Lower leg skin (tissue), 4 donors: Measurements from ENCODE around the gene ZNF367. TPM values are rescaled to one million over a fixed set of nuclear protein-coding genes. Genes with fewer than 3 reads are reported as not detected.
"Not testable (repeated sequence)": the region's sequence is repeated elsewhere in the genome, so short reads cannot be mapped to it uniquely, and the experiment has no call there.

Source experiments
- DNase-seq, 2 donors: peaks; one replicate each; pipeline ENCODE4 v3.0.0-alpha.2; 2019; ENCODE audit warnings: low spot score in 2 of 2
- H3K4me3 ChIP-seq: fragments of 200-600 bp; sonication (generic); 2 replicates; pipeline ENCODE4 v1.5.1; 2017; ENCODE audit warnings: mild to moderate bottlenecking, low read depth; ENCODE audit not compliant: poor library complexity, severe bottlenecking
- POLR2A ChIP-seq, 2 donors: fragments of 450-650 bp; IDR thresholded peaks; one replicate each; pipeline ENCODE4 v1.6.1; 2016 to 2017; ENCODE audit warnings: antibody characterized with exemption in 2 of 2, mild to moderate bottlenecking in 1 of 2, moderate library complexity in 1 of 2
- WGBS, 2 donors: methylation state at CpG; one replicate each; pipeline ENCODE4 v1.1.5; 2018; 5-methylcytosine and 5-hydroxymethylcytosine counted together
- intact Hi-C: fragments of 100-400 bp; cut with DNase I; formaldehyde crosslinking; loops from one replicate; pipeline ENCODE4 v1.15.0; 2023; ENCODE audit warnings: low total_unique reads
- total RNA-seq, 4 donors: library from RNA; depleted of rRNA; stranded (reverse); fragments of >200 nt; gene quantifications; one replicate each; pipeline ENCODE4 v1.1.0, GENCODE V29; 2016
- TF ChIP-seq, protein P1 (sequence below), 3 donors: fragments of 450-650 bp; IDR thresholded peaks; one replicate each; pipeline ENCODE4 v1.5.1; 2016; ENCODE audit warnings: antibody characterized with exemption in 3 of 3, mild to moderate bottlenecking in 3 of 3, moderate library complexity in 2 of 3

ZNF367 gene
- total RNA-seq, 4 donors from 2014 or later = 0.93 to 3.0 (median 1.8) TPM

DNA sequence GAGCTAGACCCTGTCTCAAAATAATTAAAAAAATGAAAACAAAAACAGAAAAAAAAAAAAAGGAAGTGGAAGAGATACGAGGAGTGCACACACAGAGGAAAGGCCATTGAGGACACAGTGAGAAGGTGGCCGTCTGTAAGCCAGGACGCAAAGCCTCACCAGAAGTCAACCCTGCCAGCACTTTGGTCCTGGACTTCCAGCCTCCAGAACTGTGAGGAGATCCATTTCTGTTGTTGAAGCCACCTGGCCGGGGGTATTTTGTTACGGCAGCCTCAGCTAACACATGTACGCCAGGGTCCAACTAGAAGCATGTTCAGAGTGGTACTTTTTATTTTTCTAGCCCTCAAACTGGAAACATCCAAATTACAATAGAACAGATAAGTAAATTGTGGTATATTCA, 56.5 kb downstream of the ZNF367 start:
- DNase-seq = peak in 1 of 2 donors; percentile 29
- intact Hi-C loops = no loop called here
- no peak overlapping the region for H3K4me3 ChIP-seq
- WGBS, 2 donors = 94 to 98% methylated on average over 6 of the region's 6 CpGs
- TF ChIP-seq POLR2A (IDR thresholded peaks at IDR 0.05) = no peak

DNA sequence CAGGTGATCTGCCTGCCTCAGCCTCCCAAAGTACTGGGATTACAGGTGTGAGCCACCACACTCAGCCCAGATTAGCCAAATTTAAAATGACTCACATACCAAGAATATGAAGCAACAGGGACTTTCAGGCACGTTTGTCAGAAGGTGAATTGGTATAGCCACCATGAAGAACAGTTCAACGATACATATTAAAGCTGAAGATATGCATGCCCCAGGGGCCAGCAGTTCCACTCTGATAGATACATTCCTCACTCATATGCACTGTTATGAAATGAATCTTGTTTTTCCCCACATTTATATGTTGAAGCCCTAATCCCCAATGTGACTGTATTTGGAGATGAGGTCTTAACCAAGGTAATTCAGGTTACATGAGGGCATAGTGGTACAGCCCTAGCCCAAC, 57.2 kb downstream of the ZNF367 start:
- 70 to 73% methylated on average over 2 of the region's 2 CpGs for WGBS, 2 donors

DNA sequence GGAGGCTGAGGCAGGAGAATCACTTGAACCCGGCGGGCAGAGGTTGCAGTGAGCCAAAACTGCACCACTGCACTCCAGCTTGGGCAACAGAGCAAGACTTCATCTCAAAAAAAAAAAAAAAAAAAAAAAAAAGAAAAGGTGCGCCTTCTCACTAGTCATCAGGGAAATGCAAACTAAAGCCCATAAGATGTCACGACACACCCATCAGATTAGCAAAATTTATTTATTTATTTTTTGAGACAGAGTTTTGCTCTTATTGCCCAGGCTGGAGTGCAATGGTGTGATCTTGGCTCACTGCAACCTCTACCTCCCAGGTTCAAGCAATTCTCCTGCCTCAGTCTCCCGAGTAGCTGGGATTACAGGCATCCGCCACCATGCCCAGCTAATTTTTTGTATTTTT, 57.6 kb downstream of the ZNF367 start:
- H3K4me3 ChIP-seq, intact Hi-C loops: not testable (repeated sequence)
- DNase-seq = peak in 1 of 2 donors; percentile 7
- 96 to 97% methylated on average over 6 of the region's 6 CpGs for WGBS, 2 donors

More for the DNA sequence above, 57.2 kb downstream of the ZNF367 start:
- H3K4me3 ChIP-seq = no peak overlapping the region
- intact Hi-C loops = no loop called here
- no peak for DNase-seq
- TF ChIP-seq, protein P1, sequence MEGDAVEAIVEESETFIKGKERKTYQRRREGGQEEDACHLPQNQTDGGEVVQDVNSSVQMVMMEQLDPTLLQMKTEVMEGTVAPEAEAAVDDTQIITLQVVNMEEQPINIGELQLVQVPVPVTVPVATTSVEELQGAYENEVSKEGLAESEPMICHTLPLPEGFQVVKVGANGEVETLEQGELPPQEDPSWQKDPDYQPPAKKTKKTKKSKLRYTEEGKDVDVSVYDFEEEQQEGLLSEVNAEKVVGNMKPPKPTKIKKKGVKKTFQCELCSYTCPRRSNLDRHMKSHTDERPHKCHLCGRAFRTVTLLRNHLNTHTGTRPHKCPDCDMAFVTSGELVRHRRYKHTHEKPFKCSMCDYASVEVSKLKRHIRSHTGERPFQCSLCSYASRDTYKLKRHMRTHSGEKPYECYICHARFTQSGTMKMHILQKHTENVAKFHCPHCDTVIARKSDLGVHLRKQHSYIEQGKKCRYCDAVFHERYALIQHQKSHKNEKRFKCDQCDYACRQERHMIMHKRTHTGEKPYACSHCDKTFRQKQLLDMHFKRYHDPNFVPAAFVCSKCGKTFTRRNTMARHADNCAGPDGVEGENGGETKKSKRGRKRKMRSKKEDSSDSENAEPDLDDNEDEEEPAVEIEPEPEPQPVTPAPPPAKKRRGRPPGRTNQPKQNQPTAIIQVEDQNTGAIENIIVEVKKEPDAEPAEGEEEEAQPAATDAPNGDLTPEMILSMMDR (IDR thresholded peaks at IDR 0.05) = no peak
- no peak for TF ChIP-seq POLR2A (IDR thresholded peaks at IDR 0.05)

DNA sequence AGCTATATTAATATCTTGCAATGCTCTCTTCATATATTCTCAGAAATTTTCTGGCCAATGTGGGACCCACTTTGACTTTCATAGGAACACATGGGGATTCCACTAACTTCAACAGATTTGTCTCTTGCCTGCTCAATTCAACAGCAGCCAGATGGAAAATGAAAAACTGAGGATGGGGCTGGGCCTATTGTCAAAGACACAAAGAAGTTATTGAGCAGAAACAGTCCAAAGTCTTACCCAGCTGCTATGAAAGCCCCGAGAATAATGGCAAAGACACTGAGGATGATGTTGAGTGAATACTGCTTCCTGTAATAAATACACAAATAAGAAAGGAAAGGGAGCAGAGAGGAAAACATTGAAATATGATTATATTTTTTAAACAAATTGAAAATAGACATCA, 67.3 kb downstream of the ZNF367 start:
- intact Hi-C loops = no loop called here
- no peak for DNase-seq
- H3K4me3 ChIP-seq = no peak overlapping the region
- TF ChIP-seq, protein P1 (IDR thresholded peaks at IDR 0.05) = no peak
- no peak for TF ChIP-seq POLR2A (IDR thresholded peaks at IDR 0.05)
- WGBS, 2 donors = 93 to 96% methylated on average over 1 of the region's 1 CpG

DNA sequence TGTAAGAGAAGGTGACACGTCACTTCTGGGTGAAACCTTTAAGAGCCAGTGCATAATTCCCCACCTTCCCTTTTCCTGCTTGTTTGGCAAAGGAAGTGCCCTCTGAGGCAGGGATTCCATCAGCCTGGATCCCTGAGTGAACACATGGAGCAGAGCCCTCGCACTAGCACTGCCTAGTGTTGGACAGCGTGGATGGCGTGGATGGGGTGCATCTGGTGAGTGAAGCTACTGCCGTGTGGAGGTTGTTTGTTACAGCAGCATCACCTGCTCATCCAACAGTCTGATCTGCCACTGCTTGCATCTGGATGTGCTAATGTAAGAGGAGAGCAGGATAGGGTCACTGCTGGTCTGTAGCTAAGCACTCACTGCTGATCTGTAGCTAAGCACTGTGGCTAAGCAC, 69.9 kb downstream of the ZNF367 start:
- no peak overlapping the region for H3K4me3 ChIP-seq
- 95 to 99% methylated on average over 5 of the region's 5 CpGs for WGBS, 2 donors
- intact Hi-C loops = no loop called here
- DNase-seq = peak in 1 of 2 donors; percentile 54
- no peak for TF ChIP-seq POLR2A (IDR thresholded peaks at IDR 0.05)
- TF ChIP-seq, protein P1 (IDR thresholded peaks at IDR 0.05) = no peak

DNA sequence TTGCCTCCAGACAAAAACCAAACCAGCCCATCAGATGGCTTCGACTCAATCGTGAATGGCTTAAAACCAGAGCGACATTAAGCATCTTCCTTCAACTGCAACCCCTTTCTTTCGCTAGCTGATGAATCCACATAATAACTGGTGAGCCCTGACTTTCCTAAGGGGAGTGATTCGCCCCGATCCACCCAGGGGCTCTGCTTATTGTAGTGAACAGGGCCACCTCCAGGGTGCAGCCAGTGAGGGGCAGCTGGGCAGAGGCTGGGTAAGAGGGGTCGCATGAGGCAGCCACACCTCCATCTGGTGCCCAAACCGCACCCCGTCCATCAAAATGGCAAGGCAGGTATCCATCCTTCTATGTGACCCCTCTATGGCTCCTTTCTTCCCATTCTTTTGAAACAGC, 72.6 kb downstream of the ZNF367 start:
- intact Hi-C loops = no loop called here
- TF ChIP-seq, protein P1 (IDR thresholded peaks at IDR 0.05) = no peak
- TF ChIP-seq POLR2A (IDR thresholded peaks at IDR 0.05) = no peak
- peak in 1 of 2 donors; percentile 65 for DNase-seq
- WGBS, 2 donors = 91 to 93% methylated on average over 9 of the region's 9 CpGs
- H3K4me3 ChIP-seq = no peak overlapping the region

DNA sequence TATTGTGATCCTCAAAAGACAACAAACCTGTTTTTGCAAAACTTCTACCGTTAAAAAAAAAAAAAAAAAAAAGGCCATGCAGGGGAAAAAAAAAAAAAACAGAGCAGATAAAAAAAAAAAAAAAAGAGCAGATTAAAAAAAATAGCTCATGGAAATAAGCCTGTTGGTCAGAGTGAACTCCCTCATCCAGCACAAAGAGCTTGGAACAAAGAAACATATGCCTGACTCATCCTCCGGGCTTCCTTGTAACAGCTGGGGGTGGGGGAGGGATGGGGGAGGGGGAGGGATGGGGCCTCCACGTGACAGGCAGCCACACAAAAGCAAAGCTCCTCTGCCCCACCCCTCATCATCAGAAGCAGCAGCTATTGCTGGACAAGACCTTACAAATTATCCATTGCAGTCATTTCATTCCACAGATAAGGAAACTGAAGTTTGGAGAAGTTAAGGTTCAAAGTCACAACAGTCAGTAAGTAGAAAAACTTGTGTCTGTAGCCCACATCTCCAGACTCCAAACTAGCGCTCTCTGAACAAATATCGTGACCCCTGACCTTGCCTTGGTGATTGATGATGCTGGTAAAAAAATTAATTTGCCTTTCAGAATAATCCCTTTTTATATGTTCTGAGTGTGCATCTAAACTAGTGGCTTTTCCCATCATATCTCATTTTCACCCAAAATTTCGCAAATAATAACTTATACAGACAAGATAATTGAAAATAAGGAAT, 73.6 kb downstream of the ZNF367 start:
- peak; percentile 62 to 89 for DNase-seq

More for the DNA sequence above, 73.6 kb downstream of the ZNF367 start:
- WGBS, 2 donors = 39 to 40% methylated on average over 6 of the region's 6 CpGs
- no peak for TF ChIP-seq POLR2A (IDR thresholded peaks at IDR 0.05)
- TF ChIP-seq, protein P1 (IDR thresholded peaks at IDR 0.05) = no peak
- H3K4me3 ChIP-seq = no peak overlapping the region
- intact Hi-C loops = no loop called here
